ENCODE results near the gene TIAM2.

Gene TIAM2

GRCh38 chr6:155050311-155050710, 55.2 kb downstream of the TIAM2 start:
- Histone ChIP-seq H3K4me1 (ENCODE audit: control insufficient read depth in 5 of 5, insufficient read depth in 5 of 5, low read length in 5 of 5) (peaks cover 0 to 9% (median 3%) of the 10 kb centered on the region in 5 donors), H3K9me3 (ENCODE audit: control insufficient read depth in 5 of 5, low read length in 5 of 5) (no peaks in the 10 kb centered on the region), H3K36me3 (ENCODE audit: control insufficient read depth in 5 of 5, insufficient read depth in 5 of 5, low read length in 5 of 5) (no peaks in the 10 kb centered on the region), H3K27ac (ENCODE audit: low read depth, low read length) (no peak overlapping the region), H3K4me3 (ENCODE audit: low read depth in 1 of 5, low read length in 5 of 5) (no peak overlapping the region), H3K9ac (ENCODE audit: low read length in 5 of 5) (no peak overlapping the region), H3K27me3 (ENCODE audit: control insufficient read depth in 5 of 5, insufficient read depth in 4 of 5, low read length in 5 of 5) (peaks cover 0 to 2% (median 0%) of the 10 kb centered on the region in 5 donors)

- Histone ChIP-seq H3K27me3 (ENCODE audit: control insufficient read depth in 5 of 5, insufficient read depth in 4 of 5, low read length in 5 of 5) (no peaks in the 10 kb centered on the region), H3K27ac (ENCODE audit: low read depth, low read length) (no peak overlapping the region)
Measured at GRCh38 chr6:155054491-155055250, 59.6 kb downstream of the TIAM2 start.

GRCh38 chr6:155055729-155056128, 60.6 kb downstream of the TIAM2 start:
- no peaks in the 10 kb centered on the region for H3K9me3 ChIP-seq (ENCODE audit: control insufficient read depth in 5 of 5, low read length in 5 of 5)
- no peaks in the 10 kb centered on the region for H3K36me3 ChIP-seq (ENCODE audit: control insufficient read depth in 5 of 5, insufficient read depth in 5 of 5, low read length in 5 of 5)
- no peak overlapping the region for H3K4me3 ChIP-seq (ENCODE audit: low read depth in 1 of 5, low read length in 5 of 5)
- no peak overlapping the region for H3K9ac ChIP-seq (ENCODE audit: low read length in 5 of 5)
- no peak overlapping the region for H3K27ac ChIP-seq (ENCODE audit: low read depth, low read length)
- peaks cover 0 to 9% (median 3%) of the 10 kb centered on the region in 5 donors for H3K4me1 ChIP-seq (ENCODE audit: control insufficient read depth in 5 of 5, insufficient read depth in 5 of 5, low read length in 5 of 5)
- H3K27me3 ChIP-seq (ENCODE audit: control insufficient read depth in 5 of 5, insufficient read depth in 4 of 5, low read length in 5 of 5), result no peaks in the 10 kb centered on the region

More at GRCh38 chr6:155054491-155055250, 59.6 kb downstream of the TIAM2 start:
- Histone ChIP-seq H3K4me3 (ENCODE audit: low read depth in 1 of 5, low read length in 5 of 5) (peak overlapping the region in 1 of 5 donors; percentile 24), H3K4me1 (ENCODE audit: control insufficient read depth in 5 of 5, insufficient read depth in 5 of 5, low read length in 5 of 5) (peaks cover 0 to 9% (median 3%) of the 10 kb centered on the region in 5 donors), H3K9ac (ENCODE audit: low read length in 5 of 5) (no peak overlapping the region), H3K9me3 (ENCODE audit: control insufficient read depth in 5 of 5, low read length in 5 of 5) (no peaks in the 10 kb centered on the region), H3K36me3 (ENCODE audit: control insufficient read depth in 5 of 5, insufficient read depth in 5 of 5, low read length in 5 of 5) (no peaks in the 10 kb centered on the region)

GRCh38 chr6:155056756-155057155, 61.6 kb downstream of the TIAM2 start:
- no peak overlapping the region for H3K27ac ChIP-seq (ENCODE audit: low read depth, low read length)
- no peaks in the 10 kb centered on the region for H3K27me3 ChIP-seq (ENCODE audit: control insufficient read depth in 5 of 5, insufficient read depth in 4 of 5, low read length in 5 of 5)
- H3K9me3 ChIP-seq (ENCODE audit: control insufficient read depth in 5 of 5, low read length in 5 of 5), result no peaks in the 10 kb centered on the region
- H3K36me3 ChIP-seq (ENCODE audit: control insufficient read depth in 5 of 5, insufficient read depth in 5 of 5, low read length in 5 of 5), result no peaks in the 10 kb centered on the region
- peaks cover 0 to 9% (median 3%) of the 10 kb centered on the region in 5 donors for H3K4me1 ChIP-seq (ENCODE audit: control insufficient read depth in 5 of 5, insufficient read depth in 5 of 5, low read length in 5 of 5)
- no peak overlapping the region for H3K4me3 ChIP-seq (ENCODE audit: low read depth in 1 of 5, low read length in 5 of 5)
- H3K9ac ChIP-seq (ENCODE audit: low read length in 5 of 5), result no peak overlapping the region

GRCh38 chr6:155061381-155061780, 66.3 kb downstream of the TIAM2 start:
- H3K4me3 ChIP-seq (ENCODE audit: low read depth in 1 of 5, low read length in 5 of 5), result no peak overlapping the region
- no peaks in the 10 kb centered on the region for H3K36me3 ChIP-seq (ENCODE audit: control insufficient read depth in 5 of 5, insufficient read depth in 5 of 5, low read length in 5 of 5)
- H3K27me3 ChIP-seq (ENCODE audit: control insufficient read depth in 5 of 5, insufficient read depth in 4 of 5, low read length in 5 of 5), result no peaks in the 10 kb centered on the region
- peaks cover 0 to 5% (median 0%) of the 10 kb centered on the region in 5 donors for H3K4me1 ChIP-seq (ENCODE audit: control insufficient read depth in 5 of 5, insufficient read depth in 5 of 5, low read length in 5 of 5)
- H3K9ac ChIP-seq (ENCODE audit: low read length in 5 of 5), result no peak overlapping the region
- H3K27ac ChIP-seq (ENCODE audit: low read depth, low read length), result no peak overlapping the region
- peaks cover 0 to 2% (median 0%) of the 10 kb centered on the region in 5 donors for H3K9me3 ChIP-seq (ENCODE audit: control insufficient read depth in 5 of 5, low read length in 5 of 5)

GRCh38 chr6:155062866-155063341, 67.8 kb downstream of the TIAM2 start:
- peaks cover 0 to 2% (median 0%) of the 10 kb centered on the region in 5 donors for H3K9me3 ChIP-seq (ENCODE audit: control insufficient read depth in 5 of 5, low read length in 5 of 5)
- H3K9ac ChIP-seq (ENCODE audit: low read length in 5 of 5), result no peak overlapping the region
- peaks cover 0 to 5% (median 3%) of the 10 kb centered on the region in 5 donors for H3K4me1 ChIP-seq (ENCODE audit: control insufficient read depth in 5 of 5, insufficient read depth in 5 of 5, low read length in 5 of 5)
- H3K27me3 ChIP-seq (ENCODE audit: control insufficient read depth in 5 of 5, insufficient read depth in 4 of 5, low read length in 5 of 5), result peaks cover 0 to 5% (median 0%) of the 10 kb centered on the region in 5 donors
- H3K27ac ChIP-seq (ENCODE audit: low read depth, low read length), result no peak overlapping the region
- no peak overlapping the region for H3K4me3 ChIP-seq (ENCODE audit: low read depth in 1 of 5, low read length in 5 of 5)
- no peaks in the 10 kb centered on the region for H3K36me3 ChIP-seq (ENCODE audit: control insufficient read depth in 5 of 5, insufficient read depth in 5 of 5, low read length in 5 of 5)

GRCh38 chr6:155064303-155064702, 69.2 kb downstream of the TIAM2 start:
- Histone ChIP-seq H3K4me3 (ENCODE audit: low read depth in 1 of 5, low read length in 5 of 5) (no peak overlapping the region), H3K9ac (ENCODE audit: low read length in 5 of 5) (no peak overlapping the region), H3K4me1 (ENCODE audit: control insufficient read depth in 5 of 5, insufficient read depth in 5 of 5, low read length in 5 of 5) (peaks cover 0 to 5% (median 3%) of the 10 kb centered on the region in 5 donors), H3K9me3 (ENCODE audit: control insufficient read depth in 5 of 5, low read length in 5 of 5) (peaks cover 0 to 2% (median 0%) of the 10 kb centered on the region in 5 donors), H3K27me3 (ENCODE audit: control insufficient read depth in 5 of 5, insufficient read depth in 4 of 5, low read length in 5 of 5) (peaks cover 0 to 7% (median 0%) of the 10 kb centered on the region in 5 donors), H3K27ac (ENCODE audit: low read depth, low read length) (no peak overlapping the region), H3K36me3 (ENCODE audit: control insufficient read depth in 5 of 5, insufficient read depth in 5 of 5, low read length in 5 of 5) (no peaks in the 10 kb centered on the region)

- no peak overlapping the region for H3K27ac ChIP-seq (ENCODE audit: low read depth, low read length)
- H3K4me3 ChIP-seq (ENCODE audit: low read depth in 1 of 5, low read length in 5 of 5), result no peak overlapping the region
- peaks cover 0 to 7% (median 0%) of the 10 kb centered on the region in 5 donors for H3K27me3 ChIP-seq (ENCODE audit: control insufficient read depth in 5 of 5, insufficient read depth in 4 of 5, low read length in 5 of 5)
- H3K36me3 ChIP-seq (ENCODE audit: control insufficient read depth in 5 of 5, insufficient read depth in 5 of 5, low read length in 5 of 5), result no peaks in the 10 kb centered on the region
- peaks cover 0 to 5% (median 3%) of the 10 kb centered on the region in 5 donors for H3K4me1 ChIP-seq (ENCODE audit: control insufficient read depth in 5 of 5, insufficient read depth in 5 of 5, low read length in 5 of 5)
- H3K9ac ChIP-seq (ENCODE audit: low read length in 5 of 5), result no peak overlapping the region
- H3K9me3 ChIP-seq (ENCODE audit: control insufficient read depth in 5 of 5, low read length in 5 of 5), result peaks cover 0 to 2% (median 0%) of the 10 kb centered on the region in 5 donors
Measured at GRCh38 chr6:155066361-155066760, 71.2 kb downstream of the TIAM2 start.

- Histone ChIP-seq H3K4me3 (ENCODE audit: low read depth in 1 of 5, low read length in 5 of 5) (no peak overlapping the region), H3K27ac (ENCODE audit: low read depth, low read length) (no peak overlapping the region)
Measured at GRCh38 chr6:155066921-155067680, 72.0 kb downstream of the TIAM2 start.

More at GRCh38 chr6:155066921-155067680, 72.0 kb downstream of the TIAM2 start:
- Histone ChIP-seq H3K9me3 (ENCODE audit: control insufficient read depth in 5 of 5, low read length in 5 of 5) (peaks cover 0 to 2% (median 0%) of the 10 kb centered on the region in 5 donors), H3K36me3 (ENCODE audit: control insufficient read depth in 5 of 5, insufficient read depth in 5 of 5, low read length in 5 of 5) (no peaks in the 10 kb centered on the region), H3K9ac (ENCODE audit: low read length in 5 of 5) (no peak overlapping the region), H3K4me1 (ENCODE audit: control insufficient read depth in 5 of 5, insufficient read depth in 5 of 5, low read length in 5 of 5) (peaks cover 0 to 5% (median 3%) of the 10 kb centered on the region in 5 donors), H3K27me3 (ENCODE audit: control insufficient read depth in 5 of 5, insufficient read depth in 4 of 5, low read length in 5 of 5) (peaks cover 0 to 7% (median 0%) of the 10 kb centered on the region in 5 donors)

Measured in subcutaneous abdominal adipose tissue (tissue), 5 donors.